GM12878 (cell line): ENCODE measurements around the gene KRT10. TPM values are rescaled to one million over a fixed set of nuclear protein-coding genes. Genes with fewer than 3 reads are reported as not detected.

Source experiments
- ATAC-seq: fragments of 200-7000 bp; cut with Tn5 transposase; 3 replicates; pipeline ENCODE4 v1.9.1; 2020; ENCODE audit warnings: mild to moderate bottlenecking, moderate library complexity
- BruUV-seq: library from RNA; stranded (reverse); fragments of 400-500 nt; replicated peaks from 2 replicates; lab custom pipeline; 2021; lab: Mats Ljungman, UMichigan
- CTCF ChIA-PET: fragments of 300-600 bp; sonication (Branson Sonifier 250); formaldehyde crosslinking; extraction: SDS; loops from one replicate; lab custom pipeline; 2021; ENCODE audit warnings: inconsistent platforms; lab: Yijun Ruan, JAX
- POLR2A ChIA-PET: fragments of 350-600 bp; formaldehyde crosslinking; extraction: SDS; loops from one replicate; lab custom pipeline; 2021; ENCODE audit warnings: inconsistent platforms; lab: Charles Lee
- RAD21 ChIA-PET: fragments of 300-600 bp; sonication (Branson Sonifier 250); formaldehyde crosslinking; loops from one replicate; lab custom pipeline; 2023; ENCODE audit warnings: antibody characterized with exemption; ENCODE audit not compliant: unreplicated experiment; lab: Charles Lee
- SMC1A ChIA-PET: fragments of 300-600 bp; sonication (Branson Sonifier 250); formaldehyde crosslinking; loops from one replicate; lab custom pipeline; 2023; ENCODE audit not compliant: unreplicated experiment, uncharacterized antibody; lab: Charles Lee
- DNase-seq: peaks from one replicate; pipeline ENCODE4 v3.0.0-alpha.2; 2011; ENCODE audit warnings: low read depth, low spot score
- FAIRE-seq: peaks from 3 replicates; lab custom pipeline; 2011; peaks lifted over from hg19 to GRCh38; lab: Jason Lieb, UNC
- H2AFZ ChIP-seq: 2 replicates; pipeline ENCODE4 v1.6.0; 2011; ENCODE audit warnings: low read depth, low read length, control low read depth; ENCODE audit not compliant: control insufficient read depth
- H3K27ac ChIP-seq: 2 replicates; pipeline ENCODE4 v1.5.1; 2011; ENCODE audit warnings: control low read depth; ENCODE audit not compliant: control insufficient read depth, insufficient read depth
- H3K27me3 ChIP-seq, 2 experiments: replicated peaks in 1 of 2; 2 replicates each; pipeline versions ENCODE4 v1.6.0 to v1.6.1; 2011; ENCODE audit warnings: low read length in 1 of 2; ENCODE audit not compliant: control insufficient read depth in 2 of 2, insufficient read depth in 2 of 2
- H3K36me3 ChIP-seq, 2 experiments: 2 replicates each; pipeline ENCODE4 v1.5.1; 2011; ENCODE audit warnings: low read length in 1 of 2; ENCODE audit not compliant: control insufficient read depth in 2 of 2, insufficient read depth in 2 of 2
- H3K4me1 ChIP-seq: 2 replicates; pipeline ENCODE4 v1.6.1; 2011; ENCODE audit warnings: mild to moderate bottlenecking, low read length, moderate library complexity, mixed read lengths; ENCODE audit not compliant: control insufficient read depth, insufficient read depth
- H3K4me2 ChIP-seq: 2 replicates; pipeline ENCODE4 v1.6.0; 2011; ENCODE audit warnings: control low read depth; ENCODE audit not compliant: control insufficient read depth, insufficient read depth
- H3K4me3 ChIP-seq: fragments of 200-600 bp; sonication (generic); 2 replicates; pipeline ENCODE4 v1.5.1; 2016
- H3K79me2 ChIP-seq: 2 replicates; pipeline ENCODE4 v1.6.0; 2011; ENCODE audit warnings: low read length; ENCODE audit not compliant: control insufficient read depth, insufficient read depth
- H3K9ac ChIP-seq: 2 replicates; pipeline ENCODE4 v1.8.0; 2011; ENCODE audit warnings: low read length, control low read depth, mixed read lengths; ENCODE audit not compliant: control insufficient read depth, insufficient read depth
- H3K9me3 ChIP-seq: replicated peaks from 3 replicates; pipeline ENCODE4 v1.5.1; 2011; ENCODE audit warnings: mild to moderate bottlenecking, low read length; ENCODE audit not compliant: control insufficient read depth, insufficient read depth
- H4K20me1 ChIP-seq: 2 replicates; pipeline ENCODE4 v1.6.0; 2011; ENCODE audit not compliant: control insufficient read depth, insufficient read depth
- CBFB ChIP-seq: IDR thresholded peaks from 2 replicates; pipeline ENCODE4 v1.6.1; 2016; ENCODE audit warnings: antibody characterized with exemption, low read depth
- CEBPB ChIP-seq, 2 experiments: fragments of 150-350 bp in 1 of 2; IDR thresholded peaks; 2 replicates each; pipeline ENCODE4 v1.6.1; 2012 to 2014; ENCODE audit warnings: low read depth in 2 of 2, low read length in 2 of 2, borderline replicate concordance in 1 of 2, inconsistent platforms in 1 of 2
- EED ChIP-seq: sonication (generic); IDR thresholded peaks from 2 replicates; pipeline ENCODE4 v1.6.1; 2016; ENCODE audit warnings: antibody characterized with exemption, low read depth
- ELK1 ChIP-seq: IDR thresholded peaks from 2 replicates; pipeline ENCODE4 v1.6.1; 2012; ENCODE audit warnings: low read depth, low read length, improper control_type of control experiment
- EP300 ChIP-seq, 2 experiments: fragments of 150-350 bp in 1 of 2; IDR thresholded peaks; 2 replicates each; pipeline ENCODE4 v1.6.1; 2011 to 2012; ENCODE audit warnings: low read depth in 2 of 2, low read length in 2 of 2, borderline replicate concordance in 1 of 2, improper control_type of control experiment in 1 of 2, inconsistent platforms in 1 of 2; ENCODE audit not compliant: control insufficient read depth in 1 of 2
- EZH2 ChIP-seq: IDR thresholded peaks from 2 replicates; pipeline ENCODE4 v1.6.1; 2012; ENCODE audit warnings: low read depth, mild to moderate bottlenecking, control low read depth, inconsistent platforms, low read length, borderline replicate concordance; ENCODE audit not compliant: control insufficient read depth
- HSF1 ChIP-seq: fragments of 150-350 bp; IDR thresholded peaks from 2 replicates; pipeline ENCODE4 v1.6.1; 2014; ENCODE audit warnings: mild to moderate bottlenecking, low read depth, low read length
- IKZF2 ChIP-seq, 2 experiments: fragments of 450-650 bp; IDR thresholded peaks; 2 replicates each; pipeline ENCODE4 v1.6.1; 2017; ENCODE audit warnings: mild to moderate bottlenecking in 2 of 2, moderate library complexity in 2 of 2
- JUNB ChIP-seq: IDR thresholded peaks from 2 replicates; pipeline ENCODE4 v1.6.1; 2016; ENCODE audit warnings: antibody characterized with exemption, mild to moderate bottlenecking
- MEF2A ChIP-seq: IDR thresholded peaks from 2 replicates; pipeline ENCODE4 v1.6.1; 2011; ENCODE audit warnings: low read depth, mild to moderate bottlenecking, low read length, moderate library complexity; ENCODE audit not compliant: insufficient read depth
- MTA2 ChIP-seq: fragments of 450-650 bp; IDR thresholded peaks from 2 replicates; pipeline ENCODE4 v1.6.1; 2016; ENCODE audit warnings: low read depth, mild to moderate bottlenecking, moderate library complexity
- MYC ChIP-seq: IDR thresholded peaks from 2 replicates; pipeline ENCODE4 v1.6.1; 2011; ENCODE audit warnings: mild to moderate bottlenecking, low read length, moderate library complexity, inconsistent platforms; ENCODE audit not compliant: insufficient read depth, insufficient replicate concordance, insufficient read length, severe bottlenecking
- NBN ChIP-seq: fragments of 450-650 bp; IDR thresholded peaks from 2 replicates; pipeline ENCODE4 v1.6.1; 2016
- NFYA ChIP-seq: IDR thresholded peaks from 2 replicates; pipeline ENCODE4 v1.6.1; 2011; ENCODE audit warnings: low read depth, mild to moderate bottlenecking, low read length, improper control_type of control experiment, borderline replicate concordance
- NFYB ChIP-seq: IDR thresholded peaks from 2 replicates; pipeline ENCODE4 v1.6.1; 2011; ENCODE audit warnings: low read depth, mild to moderate bottlenecking, low read length, improper control_type of control experiment, moderate library complexity; ENCODE audit not compliant: insufficient read depth
- PAX8 ChIP-seq: fragments of 450-650 bp; IDR thresholded peaks from 2 replicates; pipeline ENCODE4 v1.6.1; 2017; ENCODE audit warnings: mild to moderate bottlenecking, moderate library complexity
- SPI1 ChIP-seq: IDR thresholded peaks from 2 replicates; pipeline ENCODE4 v1.6.1; 2011; ENCODE audit warnings: low read depth, mild to moderate bottlenecking, low read length, moderate library complexity, borderline replicate concordance; ENCODE audit not compliant: insufficient read depth
- USF1 ChIP-seq: IDR thresholded peaks from 2 replicates; pipeline ENCODE4 v1.6.1; 2011; ENCODE audit warnings: borderline replicate concordance, low read depth, mild to moderate bottlenecking, moderate library complexity, mixed read lengths, low read length; ENCODE audit not compliant: insufficient read depth; ENCODE audit errors: extremely low read length
- USF2 ChIP-seq: IDR thresholded peaks from 2 replicates; pipeline ENCODE4 v1.6.1; 2011; ENCODE audit warnings: low read depth, low read length, improper control_type of control experiment, borderline replicate concordance
- WGBS: methylation state at CpG from one replicate; pipeline ENCODE4 v1.1.6; 2016; ENCODE audit warnings: low lambda C conversion rate; ENCODE audit not compliant: insufficient replicate concordance, insufficient coverage; ENCODE audit errors: missing lambda C conversion rate; 5-methylcytosine and 5-hydroxymethylcytosine counted together
- in situ Hi-C: fragments of 300-500 bp; cut with MboI; formaldehyde crosslinking; loops from 9 replicates; pipeline ENCODE4 v1.14.3; 2018; ENCODE audit warnings: mixed read lengths
- intact Hi-C: fragments of 100-400 bp; cut with micrococcal nuclease; formaldehyde crosslinking; loops from one replicate; pipeline ENCODE4 v1.14.2; 2022; ENCODE audit not compliant: unreplicated experiment
- polyA plus RNA-seq, 11 experiments: library from polyadenylated mRNA; depleted of rRNA in 4 of 11; unstranded in 6 of 11; stranded (reverse) in 5 of 11; fragments of >200 nt; fragmentation: Nextera tagmentation in 4 of 11; fragmentation: Illumina TruSeq in 1 of 11; extraction: Ambion mirVana in 4 of 11; extraction: Trizol in 1 of 11; gene quantifications; 1 replicate in 1 of 11; 2 replicates in 10 of 11; pipeline versions ENCODE4 v1.2.1 to v1.2.3, GENCODE V29; 2011 to 2016; ENCODE audit warnings: inconsistent platforms in 2 of 11, missing spikeins in 2 of 11, low read depth in 1 of 11
- total RNA-seq, 4 experiments: library from RNA; depleted of rRNA in 3 of 4; stranded (reverse); fragments of >200 nt in 3 of 4; fragmentation: Illumina TruSeq in 1 of 4; extraction: Trizol in 1 of 4; gene quantifications; 2 replicates each; pipeline versions ENCODE4 v1.2.1 to v1.2.3, GENCODE V29; 2013 to 2021

The KRT10 gene
- total and polyA plus RNA-seq, 10 of the 15 experiments (the other 5 are each of a cell fraction or from before 2014, with no cell fraction given), result 10.8 to 98.5 (median 23.9) TPM

GRCh38 chr17:40800381-40800780 is 22.0 kb downstream of the KRT10 start:
- ChIA-PET POLR2A (no interaction called here), SMC1A (no interaction called here), RAD21 (interaction anchor here (1.0 kb wide), 1 partner anchor 176 kb away, joined by 3 read pairs; no protein-coding TSS in a partner anchor), CTCF (interaction anchor here (1.2 kb wide), 1 partner anchor 180 kb away, joined by 4 read pairs; no protein-coding TSS in a partner anchor)
- no peak for DNase-seq
- in situ Hi-C loops, result loop anchor here (5.0 kb wide), 2 partner anchors 183 to 862 kb away; no protein-coding TSS in a partner anchor
- no peaks in the 10 kb centered on the region for H3K9me3 ChIP-seq
- no peaks in the 10 kb centered on the region for H3K79me2 ChIP-seq
- H3K4me1 ChIP-seq, result no peaks in the 10 kb centered on the region
- no peak overlapping the region for H3K4me3 ChIP-seq
- BruUV-seq, result no TSS peak
- H4K20me1 ChIP-seq, result no peaks in the 10 kb centered on the region
- H3K4me2 ChIP-seq, result no peak overlapping the region
- no peaks in the 10 kb centered on the region for H3K36me3 ChIP-seq
- H3K27me3 ChIP-seq, result peaks cover 4 to 11% of the 10 kb centered on the region in 2 experiments; a peak in 3 of 4 replicates
- WGBS, result 0% methylated on average over 1 of the region's 1 CpG
- no peak overlapping the region for H3K27ac ChIP-seq
- intact Hi-C loops, result loop anchor here (5.0 kb wide), 3 partner anchors 57 to 862 kb away; no protein-coding TSS in a partner anchor
- H2AFZ ChIP-seq, result no peak overlapping the region
- H3K9ac ChIP-seq, result no peak overlapping the region
- no peak for FAIRE-seq
- peak; percentile 81 for ATAC-seq
- TF ChIP-seq NFYA (no peak), MTA2 (peak; percentile 70), NFYB (no peak), JUNB (no peak), CBFB (no peak), MEF2A (no peak), EZH2 (no peak), ELK1 (no peak), USF2 (no peak), HSF1 (no peak), CEBPB (IDR thresholded peaks at IDR 0.05; ENCODE audit: borderline replicate concordance in 1 of 2, low read depth in 2 of 2, low read length in 2 of 2) (no peak), SPI1 (peak; percentile 75; the same call in 1 of the 2 replicates), EED (no peak), EP300 (IDR thresholded peaks at IDR 0.05; ENCODE audit: borderline replicate concordance in 1 of 2, control insufficient read depth in 1 of 2, low read depth in 2 of 2, low read length in 2 of 2) (peak; percentile 48 to 58; a peak in 2 of 4 replicates), PAX8 (no peak), MYC (no peak), IKZF2 (IDR thresholded peaks at IDR 0.05) (no peak; a peak in 1 of 4 replicates), USF1 (no peak), NBN (peak; percentile 39; the same call in 1 of the 2 replicates)
